Gastrocnemius medialis (tissue), 4 donors: ENCODE measurements around the gene UBE2G2. TPM values are rescaled to one million over a fixed set of nuclear protein-coding genes. Genes with fewer than 3 reads are reported as not detected.

Experiments
- ATAC-seq, 2 donors: fragments of 150-250 bp; one replicate each; pipeline ENCODE4 v1.9.1; 2016
- DNase-seq, 2 donors: peaks; one replicate each; pipeline ENCODE4 v3.0.0-alpha.2; 2019
- H3K27ac ChIP-seq, 4 donors: fragments of 200-600 bp; sonication (generic); 1 replicate in 1 of 4; 2 replicates in 3 of 4; pipeline ENCODE4 v1.5.1; 2016 to 2018; ENCODE audit warnings: mild to moderate bottlenecking in 2 of 4, moderate library complexity in 1 of 4
- H3K27me3 ChIP-seq, 3 donors: fragments of 200-600 bp; sonication (generic) in 2 of 3; 1 replicate in 1 of 3; 2 replicates in 2 of 3; pipeline versions ENCODE4 v1.5.1 to v1.6.0; 2016 to 2019; ENCODE audit warnings: mild to moderate bottlenecking in 1 of 3, moderate library complexity in 1 of 3
- H3K36me3 ChIP-seq, 2 donors: fragments of 200-600 bp; sonication (generic) in 1 of 2; one replicate each; pipeline ENCODE4 v1.5.1; 2017 to 2018
- H3K4me1 ChIP-seq, 2 donors: fragments of 200-600 bp; sonication (generic) in 1 of 2; one replicate each; pipeline ENCODE4 v1.5.1; 2016 to 2017; ENCODE audit warnings: mild to moderate bottlenecking in 2 of 2
- H3K4me3 ChIP-seq, 4 donors: fragments of 200-600 bp; sonication (generic) in 3 of 4; 1 replicate in 1 of 4; 2 replicates in 3 of 4; pipeline ENCODE4 v1.5.1; 2016 to 2019; ENCODE audit warnings: mild to moderate bottlenecking in 2 of 4
- H3K9me3 ChIP-seq, 3 donors: fragments of 200-600 bp; sonication (generic) in 2 of 3; 1 replicate in 1 of 3; 2 replicates in 2 of 3; pipeline ENCODE4 v1.5.1; 2016 to 2019
- POLR2A ChIP-seq, 2 donors: fragments of 450-650 bp; IDR thresholded peaks; one replicate each; pipeline ENCODE4 v1.6.1; 2017; ENCODE audit warnings: antibody characterized with exemption in 2 of 2, mild to moderate bottlenecking in 2 of 2, moderate library complexity in 2 of 2
- in situ Hi-C, 4 donors: fragments of 200-750 bp; cut with MboI; loops; one replicate each; pipeline versions ENCODE4 v1.15.0 to v1.8.0; 2017; ENCODE audit warnings: low sequenced_read_pairs in 4 of 4
- intact Hi-C: fragments of 100-400 bp; cut with DNase I; formaldehyde crosslinking; loops from one replicate; pipeline ENCODE4 v1.15.1; 2023; ENCODE audit warnings: low total_unique reads
- total RNA-seq, 4 donors: library from RNA; depleted of rRNA; stranded (reverse); fragments of >200 nt; gene quantifications; one replicate each; pipeline versions ENCODE4 v1.1.0 to v1.2.3, GENCODE V29; 2016
- TF ChIP-seq, protein P1 (sequence below), 5 experiments: fragments of 450-650 bp in 3 of 5; fragments of 200-600 bp in 2 of 5; sonication (generic) in 2 of 5; IDR thresholded peaks in 4 of 5; conservative IDR thresholded peaks in 1 of 5; 1 replicate in 4 of 5; 2 replicates in 1 of 5; pipeline ENCODE4 v1.5.1; 2016 to 2019; ENCODE audit warnings: antibody characterized with exemption in 5 of 5, mild to moderate bottlenecking in 3 of 5, moderate library complexity in 3 of 5

Gene UBE2G2
- total RNA-seq, 4 donors from 2014 or later = 64.2 to 83.8 (median 73.3) TPM

DNA sequence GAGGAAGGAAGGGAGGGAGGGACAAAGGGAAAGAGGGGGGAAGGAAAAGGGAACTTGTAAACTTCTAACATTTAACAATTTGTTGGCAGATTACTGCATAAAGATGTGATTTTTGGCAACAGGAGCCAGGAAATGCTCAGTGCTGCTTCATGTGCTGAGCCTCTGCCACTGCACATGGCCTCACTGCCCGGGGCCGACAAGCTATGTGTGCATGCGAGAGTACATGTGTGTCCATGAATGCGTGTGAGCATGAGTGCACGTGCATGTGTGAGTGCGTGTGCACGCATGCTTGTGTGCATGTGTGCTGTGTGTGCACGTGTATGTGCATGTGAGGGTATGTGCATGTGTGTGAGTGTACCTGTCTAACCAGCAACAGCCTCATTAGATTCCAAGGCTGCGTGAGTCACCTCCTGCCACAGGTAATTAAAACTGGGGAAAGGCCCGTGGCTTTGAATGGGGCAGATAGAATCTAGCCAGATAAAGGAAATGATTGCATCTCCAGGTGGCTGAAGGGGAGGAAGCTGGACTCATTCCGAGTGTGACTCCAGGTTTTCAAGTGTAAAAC lies 48.9 kb downstream of the UBE2G2 start:
- Histone ChIP-seq H3K4me1 (no peaks in the 10 kb centered on the region), H3K9me3 (no peaks in the 10 kb centered on the region), H3K4me3 (no peak overlapping the region), H3K36me3 (no peaks in the 10 kb centered on the region), H3K27ac (no peak overlapping the region), H3K27me3 (peaks cover 0 to 14% (median 7%) of the 10 kb centered on the region in 3 donors)
- in situ Hi-C loops (no loop called here), intact Hi-C loops (no loop called here)
- DNase-seq = no peak
- no peak for TF ChIP-seq POLR2A (IDR thresholded peaks at IDR 0.05)
- TF ChIP-seq, protein P1, sequence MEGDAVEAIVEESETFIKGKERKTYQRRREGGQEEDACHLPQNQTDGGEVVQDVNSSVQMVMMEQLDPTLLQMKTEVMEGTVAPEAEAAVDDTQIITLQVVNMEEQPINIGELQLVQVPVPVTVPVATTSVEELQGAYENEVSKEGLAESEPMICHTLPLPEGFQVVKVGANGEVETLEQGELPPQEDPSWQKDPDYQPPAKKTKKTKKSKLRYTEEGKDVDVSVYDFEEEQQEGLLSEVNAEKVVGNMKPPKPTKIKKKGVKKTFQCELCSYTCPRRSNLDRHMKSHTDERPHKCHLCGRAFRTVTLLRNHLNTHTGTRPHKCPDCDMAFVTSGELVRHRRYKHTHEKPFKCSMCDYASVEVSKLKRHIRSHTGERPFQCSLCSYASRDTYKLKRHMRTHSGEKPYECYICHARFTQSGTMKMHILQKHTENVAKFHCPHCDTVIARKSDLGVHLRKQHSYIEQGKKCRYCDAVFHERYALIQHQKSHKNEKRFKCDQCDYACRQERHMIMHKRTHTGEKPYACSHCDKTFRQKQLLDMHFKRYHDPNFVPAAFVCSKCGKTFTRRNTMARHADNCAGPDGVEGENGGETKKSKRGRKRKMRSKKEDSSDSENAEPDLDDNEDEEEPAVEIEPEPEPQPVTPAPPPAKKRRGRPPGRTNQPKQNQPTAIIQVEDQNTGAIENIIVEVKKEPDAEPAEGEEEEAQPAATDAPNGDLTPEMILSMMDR (IDR thresholded peaks at IDR 0.05 in 4 of 5, conservative IDR thresholded peaks at IDR 0.05 in 1 of 5) = no peak
- no peak for ATAC-seq

DNA sequence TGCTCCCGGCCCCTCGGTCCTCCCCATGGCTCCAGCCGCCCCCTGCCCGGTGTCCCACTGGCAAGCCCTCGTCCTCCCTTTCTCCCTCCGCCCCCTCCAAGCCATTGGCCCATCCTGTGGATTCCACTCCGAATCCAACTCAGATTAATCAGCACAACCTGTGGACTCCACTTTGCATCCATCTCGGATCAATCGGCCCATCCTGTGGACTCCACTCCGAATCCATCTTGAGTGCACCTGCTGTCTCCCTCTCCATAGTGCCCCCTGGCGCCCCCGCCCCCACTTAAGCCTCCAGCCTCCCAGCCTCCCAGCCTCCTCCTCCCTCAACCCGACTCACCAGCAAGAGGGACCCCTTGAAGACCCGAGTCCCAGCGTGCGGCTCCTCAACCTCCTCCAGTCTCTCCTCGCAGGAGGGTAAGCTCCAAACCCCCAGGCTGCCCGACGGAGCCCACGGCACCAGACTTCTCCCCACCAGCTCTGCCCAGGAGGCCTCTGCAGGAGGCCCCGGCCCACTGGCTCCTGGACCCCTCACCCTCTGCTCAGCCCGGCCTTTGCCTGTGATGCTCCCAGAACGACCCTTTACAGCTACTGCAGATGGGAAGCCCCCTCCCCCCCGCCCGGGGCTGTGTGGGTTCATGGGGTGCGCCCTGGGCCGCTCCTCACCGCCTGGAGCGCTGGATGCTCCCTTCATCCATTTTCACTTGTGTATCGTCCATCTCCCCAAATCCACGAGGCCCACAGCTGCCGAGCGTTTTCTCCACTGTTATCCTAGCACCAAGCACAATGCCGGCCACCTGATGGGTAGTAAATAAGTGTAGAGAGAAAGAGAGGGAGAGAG lies 49.6 kb downstream of the UBE2G2 start:
- ATAC-seq = no peak
- TF ChIP-seq POLR2A (IDR thresholded peaks at IDR 0.05) = no peak
- TF ChIP-seq, protein P1 (IDR thresholded peaks at IDR 0.05 in 4 of 5, conservative IDR thresholded peaks at IDR 0.05 in 1 of 5) = no peak
- no peaks in the 10 kb centered on the region for H3K9me3 ChIP-seq
- in situ Hi-C loops (no loop called here), intact Hi-C loops (no loop called here)
- H3K4me3 ChIP-seq = no peak overlapping the region
- no peak for DNase-seq
- no peaks in the 10 kb centered on the region for H3K4me1 ChIP-seq
- no peaks in the 10 kb centered on the region for H3K36me3 ChIP-seq
- H3K27me3 ChIP-seq = peaks cover 0 to 14% (median 7%) of the 10 kb centered on the region in 3 donors
- no peak overlapping the region for H3K27ac ChIP-seq

DNA sequence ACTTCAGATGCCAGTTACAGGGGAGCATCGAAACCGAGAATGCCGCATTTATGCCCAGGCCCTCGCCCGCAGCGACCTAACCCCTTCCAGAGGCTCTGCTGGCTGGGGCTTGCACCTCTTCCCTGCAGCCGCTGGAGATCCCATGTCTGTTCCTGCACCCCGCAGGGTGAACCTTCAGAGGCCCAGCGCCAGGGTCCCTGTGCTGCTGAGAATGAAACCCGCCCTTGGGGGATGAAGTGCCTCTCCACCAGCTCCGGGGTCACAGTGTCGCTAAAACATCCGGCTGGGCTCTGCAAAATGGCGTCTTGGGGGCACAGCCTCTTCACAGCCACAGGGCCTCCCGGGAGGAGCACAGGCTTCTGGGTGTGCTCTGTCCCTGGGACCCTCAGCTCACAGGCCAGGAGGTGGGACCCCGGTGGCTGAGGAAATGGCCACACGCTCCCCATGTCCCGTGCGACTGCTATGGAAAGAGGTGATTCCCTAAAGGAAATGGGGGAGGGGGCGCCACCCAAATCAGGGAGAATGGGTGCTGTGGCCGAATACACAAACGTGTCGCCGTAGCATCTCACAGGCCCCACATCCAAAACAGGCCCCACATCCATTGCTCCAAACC lies 50.3 kb downstream of the UBE2G2 start:
- DNase-seq = no peak
- Histone ChIP-seq H3K4me1 (no peaks in the 10 kb centered on the region), H3K9me3 (no peaks in the 10 kb centered on the region), H3K36me3 (no peaks in the 10 kb centered on the region), H3K27me3 (peaks cover 0 to 14% (median 9%) of the 10 kb centered on the region in 3 donors), H3K4me3 (no peak overlapping the region), H3K27ac (no peak overlapping the region)
- TF ChIP-seq, protein P1 (IDR thresholded peaks at IDR 0.05 in 4 of 5, conservative IDR thresholded peaks at IDR 0.05 in 1 of 5) = no peak
- TF ChIP-seq POLR2A (IDR thresholded peaks at IDR 0.05) = no peak
- intact Hi-C loops (no loop called here), in situ Hi-C loops (no loop called here)
- no peak for ATAC-seq

DNA sequence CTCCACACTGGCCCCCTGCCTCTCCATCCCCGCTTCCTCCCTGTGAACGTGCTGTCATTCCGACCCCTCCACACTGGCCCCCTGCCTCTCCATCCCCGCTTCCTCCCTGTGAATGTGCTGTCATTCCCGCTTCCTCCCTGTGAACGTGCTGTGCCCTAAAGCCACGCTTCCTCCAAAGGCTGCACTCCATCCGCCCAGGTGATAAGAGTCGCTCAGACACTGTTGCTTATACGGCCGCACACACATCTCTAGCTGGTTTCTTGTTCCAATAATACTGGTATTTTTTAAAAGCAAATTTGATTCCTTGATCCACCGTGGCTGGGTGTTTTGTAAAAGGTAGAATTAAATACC lies 51.0 kb downstream of the UBE2G2 start:
- intact Hi-C loops = no loop called here
- peaks cover 0 to 14% (median 9%) of the 10 kb centered on the region in 3 donors for H3K27me3 ChIP-seq
- no peaks in the 10 kb centered on the region for H3K9me3 ChIP-seq
- in situ Hi-C loops = no loop called here
- no peak overlapping the region for H3K27ac ChIP-seq
- no peak overlapping the region for H3K4me3 ChIP-seq
- ATAC-seq (no peak), DNase-seq (no peak)
- H3K4me1 ChIP-seq = no peaks in the 10 kb centered on the region
- no peaks in the 10 kb centered on the region for H3K36me3 ChIP-seq
- TF ChIP-seq POLR2A (IDR thresholded peaks at IDR 0.05) = no peak
- TF ChIP-seq, protein P1 (IDR thresholded peaks at IDR 0.05 in 4 of 5, conservative IDR thresholded peaks at IDR 0.05 in 1 of 5) = no peak
